NCI-H2107 treated with DMSO at 0.1 percent for 48 hours (cell line): ENCODE data around the gene ABCD1.

Experiments used
- DNase-seq: peaks from one replicate; lab custom pipeline; 2025; ENCODE audit not compliant: unreplicated experiment; lab: John Stamatoyannopoulos, UW

Gene ABCD1

DNA sequence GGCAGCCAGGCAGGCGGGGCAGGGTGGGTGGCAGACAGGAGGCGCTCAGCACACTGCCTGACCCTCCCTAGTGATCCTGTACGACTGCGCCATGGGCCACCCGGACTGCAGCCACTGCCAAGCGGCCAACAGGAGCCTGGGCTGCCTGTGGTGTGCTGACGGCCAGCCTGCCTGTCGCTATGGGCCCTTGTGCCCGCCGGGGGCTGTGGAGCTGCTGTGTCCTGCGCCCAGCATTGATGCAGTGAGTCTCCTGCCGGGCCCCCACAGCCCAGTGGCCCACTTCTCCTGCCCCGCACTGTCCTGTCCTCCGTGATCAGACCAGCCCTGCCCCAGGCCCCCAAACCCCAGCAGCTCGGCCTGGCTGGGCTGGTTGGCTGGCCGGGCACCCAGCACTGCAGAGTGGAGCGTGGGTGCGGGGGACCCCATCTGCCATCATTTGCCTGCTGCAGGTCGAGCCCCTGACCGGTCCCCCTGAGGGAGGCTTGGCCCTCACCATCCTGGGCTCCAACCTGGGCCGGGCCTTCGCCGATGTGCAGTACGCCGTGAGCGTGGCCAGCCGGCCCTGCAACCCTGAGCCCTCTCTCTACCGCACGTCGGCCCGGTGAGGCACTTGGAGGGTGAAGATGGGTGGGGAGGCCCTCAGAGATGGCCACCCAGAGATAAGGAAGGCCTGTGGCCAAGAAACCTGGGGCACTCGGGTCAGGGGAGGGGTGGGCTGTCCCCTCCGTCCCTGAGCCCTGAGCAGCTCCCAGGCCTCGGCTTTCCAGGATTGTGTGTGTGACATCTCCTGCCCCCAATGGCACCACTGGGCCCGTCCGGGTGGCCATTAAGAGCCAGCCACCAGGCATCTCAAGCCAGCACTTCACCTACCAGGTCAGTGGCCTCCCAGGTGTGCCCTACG lies 47.0 kb downstream of the ABCD1 start:
- no peak for DNase-seq

DNA sequence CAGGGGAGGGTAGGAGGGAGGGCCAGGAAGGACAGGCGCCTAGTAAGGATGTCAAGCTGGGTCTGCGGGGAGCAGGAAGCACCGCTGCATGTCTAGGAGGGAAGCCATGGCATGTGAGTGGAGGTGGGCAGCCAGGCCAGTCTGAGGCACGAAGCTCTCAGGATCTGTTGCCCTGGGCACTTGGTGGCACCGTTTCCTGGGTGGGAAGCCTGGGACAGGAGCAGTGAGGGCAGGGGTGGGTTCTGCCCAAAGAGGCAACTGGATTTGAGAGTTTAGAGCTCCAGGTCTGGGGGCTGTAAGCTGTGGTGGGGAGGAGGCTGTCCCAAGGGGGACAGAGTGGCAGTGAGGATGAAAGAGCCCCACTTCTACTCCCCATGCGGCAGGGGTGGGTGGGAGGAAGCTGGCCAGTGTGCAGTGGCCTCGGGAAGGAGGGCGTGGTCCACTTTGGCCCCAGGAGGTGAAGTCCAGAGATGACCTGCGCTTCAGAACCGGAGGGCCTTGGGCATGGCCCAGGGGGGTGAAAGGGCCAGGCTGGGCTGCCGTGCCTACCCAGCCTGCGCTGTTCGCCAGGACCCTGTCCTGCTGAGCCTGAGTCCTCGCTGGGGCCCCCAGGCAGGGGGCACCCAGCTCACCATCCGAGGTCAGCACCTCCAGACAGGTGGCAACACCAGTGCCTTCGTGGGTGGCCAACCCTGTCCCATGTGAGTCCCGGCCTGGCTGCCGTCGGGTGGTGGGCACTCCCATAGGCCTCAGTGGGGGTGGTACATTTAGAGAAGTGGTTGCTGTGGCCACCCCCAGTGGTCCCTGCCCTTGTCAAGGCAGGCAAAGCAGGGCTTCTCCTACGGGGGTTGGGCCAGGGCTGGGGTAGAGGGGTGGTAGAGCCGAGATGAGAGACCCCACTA lies 47.9 kb downstream of the ABCD1 start:
- DNase-seq = no peak

- DNase-seq = no peak
Measured at GRCh38 chrX:153773218-153773611, 48.6 kb downstream of the ABCD1 start.

GRCh38 chrX:153773741-153774575 lies 49.3 kb downstream of the ABCD1 start:
- no peak for DNase-seq

DNA sequence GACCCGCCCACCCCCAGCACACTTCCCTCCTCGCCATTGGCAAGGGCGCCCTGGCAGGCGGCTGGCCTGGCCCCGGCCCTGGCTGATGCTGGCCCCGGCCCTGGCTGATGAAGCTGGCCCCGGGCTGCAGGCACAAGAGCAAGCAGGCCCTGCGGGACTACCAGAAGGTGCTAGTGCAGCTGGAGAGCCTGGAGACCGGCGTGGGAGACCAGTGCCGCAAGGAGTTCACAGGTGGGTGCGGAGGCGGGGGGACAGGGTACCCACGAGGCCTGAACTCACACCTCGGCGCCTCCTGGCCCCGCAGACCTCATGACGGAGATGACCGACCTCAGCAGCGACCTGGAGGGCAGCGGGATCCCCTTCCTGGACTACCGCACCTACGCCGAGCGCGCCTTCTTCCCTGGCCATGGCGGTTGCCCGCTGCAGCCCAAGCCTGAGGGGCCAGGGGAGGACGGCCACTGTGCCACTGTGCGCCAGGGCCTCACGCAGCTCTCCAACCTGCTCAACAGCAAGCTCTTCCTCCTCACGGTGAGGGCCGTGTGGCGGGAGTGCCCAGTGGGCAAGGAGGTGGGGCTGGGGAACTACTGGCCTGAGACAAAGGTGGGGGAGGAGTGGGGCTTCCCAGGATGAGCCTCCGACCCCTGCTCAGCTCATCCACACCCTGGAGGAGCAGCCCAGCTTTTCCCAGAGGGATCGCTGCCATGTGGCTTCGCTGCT lies 50.1 kb downstream of the ABCD1 start:
- DNase-seq = no peak

DNA sequence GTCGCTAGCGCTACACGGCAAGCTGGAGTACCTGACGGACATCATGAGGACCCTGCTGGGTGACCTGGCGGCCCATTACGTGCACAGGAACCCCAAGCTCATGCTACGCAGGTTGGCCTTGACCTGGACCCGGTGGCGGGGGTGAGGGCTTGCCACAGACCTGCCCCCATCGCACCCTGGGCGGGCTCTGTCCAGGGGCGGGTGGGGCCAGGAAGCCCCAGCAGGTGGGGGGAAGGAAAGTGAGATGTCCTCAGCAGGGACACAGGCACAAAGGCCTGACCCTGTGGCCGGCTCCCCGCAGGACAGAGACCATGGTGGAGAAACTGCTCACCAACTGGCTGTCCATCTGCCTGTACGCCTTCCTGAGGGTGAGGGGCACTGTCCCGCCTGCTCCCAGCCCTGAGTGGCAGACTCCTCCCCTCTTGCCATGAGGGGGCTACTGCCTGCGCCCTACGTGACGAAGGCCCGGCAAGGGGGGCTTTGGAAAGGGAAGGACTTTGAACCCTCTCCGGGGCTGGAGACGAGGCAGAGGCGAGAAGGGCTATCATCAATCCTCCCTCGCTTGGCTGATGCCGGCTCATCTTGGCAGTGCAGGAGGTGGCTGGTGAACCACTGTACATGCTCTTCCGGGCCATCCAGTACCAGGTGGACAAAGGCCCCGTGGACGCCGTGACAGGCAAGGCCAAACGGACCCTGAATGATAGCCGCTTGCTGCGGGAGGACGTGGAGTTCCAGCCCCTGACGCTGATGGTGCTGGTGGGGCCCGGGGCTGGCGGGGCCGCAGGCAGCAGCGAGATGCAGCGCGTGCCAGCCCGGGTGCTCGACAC lies 50.9 kb downstream of the ABCD1 start:
- no peak for DNase-seq

DNA sequence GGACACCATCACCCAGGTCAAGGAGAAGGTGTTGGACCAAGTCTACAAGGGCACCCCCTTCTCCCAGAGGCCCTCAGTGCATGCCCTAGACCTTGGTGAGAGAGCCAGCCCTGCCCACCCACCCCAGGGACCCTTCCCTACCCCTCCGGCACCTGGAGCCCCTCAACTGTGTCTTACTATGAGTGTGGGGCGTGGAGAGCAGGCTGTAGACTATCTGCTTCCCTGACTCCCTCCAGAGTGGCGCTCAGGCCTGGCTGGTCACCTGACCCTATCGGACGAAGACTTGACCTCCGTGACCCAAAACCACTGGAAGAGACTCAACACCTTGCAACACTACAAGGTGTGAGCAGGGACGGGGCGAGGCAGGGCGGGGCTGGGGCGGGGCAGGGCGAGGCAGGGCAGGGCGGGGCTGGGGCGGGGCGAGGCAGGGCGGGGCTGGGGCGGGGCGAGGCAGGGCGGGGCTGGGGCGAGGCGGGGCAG lies 51.5 kb downstream of the ABCD1 start:
- no peak for DNase-seq

- DNase-seq = no peak
Measured at GRCh38 chrX:153776611-153777045, 52.0 kb downstream of the ABCD1 start.

GRCh38 chrX:153777261-153778090 lies 52.8 kb downstream of the ABCD1 start:
- DNase-seq = no peak

GRCh38 chrX:153778181-153778580 lies 53.5 kb downstream of the ABCD1 start:
- DNase-seq = no peak

GRCh38 chrX:153778684-153779101 lies 54.0 kb downstream of the ABCD1 start:
- DNase-seq = peak; percentile 30

- no peak for DNase-seq
Measured at GRCh38 chrX:153779891-153780677, 55.4 kb downstream of the ABCD1 start.

- no peak for DNase-seq
Measured at GRCh38 chrX:153780678-153781427, 56.2 kb downstream of the ABCD1 start, which contains the start of gene SRPK3. TSS of gene SRPK3 (plus strand) at chrX:153781041. CDS start at chrX:153781087, 46 bp downstream.

DNA sequence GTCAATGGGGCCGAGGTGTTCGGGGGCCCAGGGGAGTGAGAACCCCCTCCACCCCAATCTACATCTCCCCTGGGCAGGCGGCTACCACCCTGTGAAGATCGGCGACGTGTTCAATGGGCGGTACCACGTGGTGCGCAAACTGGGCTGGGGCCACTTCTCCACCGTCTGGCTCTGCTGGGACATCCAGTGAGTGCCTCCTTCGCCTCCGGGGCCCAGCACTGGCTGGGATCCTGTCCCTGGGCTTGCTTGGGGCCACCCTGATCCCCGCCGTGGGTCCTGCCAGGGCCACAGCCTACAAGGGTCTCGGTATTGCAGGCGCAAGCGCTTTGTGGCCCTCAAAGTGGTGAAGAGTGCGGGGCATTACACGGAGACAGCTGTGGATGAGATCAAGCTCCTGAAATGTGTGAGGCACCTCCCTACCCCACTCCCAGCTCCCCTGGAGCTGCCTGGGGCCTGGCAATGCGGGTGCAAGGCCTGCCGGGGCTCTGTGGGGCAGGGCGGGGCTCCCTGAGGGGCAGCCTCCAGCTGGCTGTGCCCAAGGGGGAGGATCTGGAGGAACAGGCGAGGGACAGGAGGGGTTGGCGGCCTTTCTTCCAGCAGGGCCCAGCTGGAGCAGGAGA lies 56.9 kb downstream of the ABCD1 start:
- peak; percentile 67 for DNase-seq

DNA sequence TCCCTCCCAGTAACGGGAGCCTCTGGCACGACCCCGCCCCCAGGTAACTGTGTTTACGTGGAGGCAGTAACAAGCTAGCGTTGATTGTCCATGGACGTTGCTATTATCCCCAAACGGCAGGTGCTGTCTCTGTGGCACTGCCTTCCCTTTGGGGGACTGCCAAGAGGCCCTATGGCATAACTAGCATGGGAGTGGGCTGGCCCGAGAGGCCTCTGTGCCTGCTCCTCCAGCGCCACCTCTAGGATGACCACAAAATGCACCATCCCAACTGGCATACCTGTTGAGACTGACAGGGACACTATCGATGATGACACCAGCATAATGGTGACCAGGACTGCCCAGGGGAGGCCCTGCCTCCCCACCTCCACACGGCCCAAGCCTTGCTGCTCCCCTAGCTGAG lies 57.7 kb downstream of the ABCD1 start:
- DNase-seq = peak; percentile 97

DNA sequence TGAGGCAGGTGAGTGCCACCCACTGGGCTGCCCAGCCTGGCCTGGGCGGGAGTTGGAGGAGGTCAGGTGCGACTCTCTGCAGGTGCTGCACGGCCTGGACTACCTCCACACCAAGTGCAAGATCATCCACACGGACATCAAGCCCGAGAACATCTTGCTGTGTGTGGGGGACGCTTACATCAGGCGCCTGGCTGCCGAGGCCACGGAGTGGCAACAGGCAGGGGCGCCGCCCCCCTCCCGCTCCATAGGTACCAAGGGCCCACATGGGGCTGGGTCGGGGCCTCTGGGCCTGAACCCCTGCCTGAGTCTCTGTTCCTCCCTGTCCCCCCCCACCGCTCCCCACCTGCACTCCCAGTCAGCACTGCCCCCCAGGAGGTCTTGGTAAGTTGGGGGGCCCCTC lies 58.2 kb downstream of the ABCD1 start:
- no peak for DNase-seq
